AG09309 (cell line): ENCODE results near the gene HHLA2.

Experiments
- DNase-seq: peaks from one replicate; pipeline ENCODE4 v3.0.0-alpha.2; 2010; ENCODE audit warnings: low read depth
- H3K4me3 ChIP-seq: 2 replicates; pipeline ENCODE4 v1.5.1; 2011; ENCODE audit warnings: mild to moderate bottlenecking, low read depth, low read length, moderate library complexity; ENCODE audit not compliant: control insufficient read depth
- CTCF ChIP-seq: IDR thresholded peaks from 2 replicates; pipeline ENCODE4 v1.5.1; 2011; ENCODE audit warnings: mild to moderate bottlenecking, low read depth, low read length, inconsistent platforms; ENCODE audit not compliant: insufficient read depth, control insufficient read depth; ENCODE audit errors: missing control alignments

The HHLA2 gene

DNA sequence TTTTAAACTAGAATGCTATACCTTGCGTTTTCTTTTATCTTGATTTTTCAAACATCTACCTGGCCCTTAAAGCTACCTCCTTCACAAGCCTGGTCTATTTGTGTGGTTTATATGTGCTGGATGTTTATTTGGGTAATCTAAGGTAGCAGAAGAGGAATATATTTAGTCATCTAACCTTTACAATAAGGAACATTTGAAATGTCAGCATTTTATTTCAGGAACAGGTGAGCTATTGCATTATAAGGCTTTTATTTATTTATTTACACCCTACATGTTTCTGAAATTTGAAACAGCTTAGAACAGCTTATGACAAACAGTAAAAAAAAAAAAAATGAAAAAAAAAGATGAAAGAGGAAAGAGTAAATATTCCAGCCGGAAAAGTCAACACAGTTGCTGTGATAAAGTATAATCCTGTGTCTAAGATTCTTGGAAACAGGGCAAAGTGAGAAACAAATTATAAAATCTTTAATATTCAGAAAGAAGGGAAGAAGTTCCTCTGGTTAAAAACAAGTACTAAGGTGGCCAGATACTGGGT, 19.5 kb downstream of the HHLA2 start:
- DNase-seq, result no peak
- no peak for TF ChIP-seq CTCF
- no peak overlapping the region for H3K4me3 ChIP-seq

DNA sequence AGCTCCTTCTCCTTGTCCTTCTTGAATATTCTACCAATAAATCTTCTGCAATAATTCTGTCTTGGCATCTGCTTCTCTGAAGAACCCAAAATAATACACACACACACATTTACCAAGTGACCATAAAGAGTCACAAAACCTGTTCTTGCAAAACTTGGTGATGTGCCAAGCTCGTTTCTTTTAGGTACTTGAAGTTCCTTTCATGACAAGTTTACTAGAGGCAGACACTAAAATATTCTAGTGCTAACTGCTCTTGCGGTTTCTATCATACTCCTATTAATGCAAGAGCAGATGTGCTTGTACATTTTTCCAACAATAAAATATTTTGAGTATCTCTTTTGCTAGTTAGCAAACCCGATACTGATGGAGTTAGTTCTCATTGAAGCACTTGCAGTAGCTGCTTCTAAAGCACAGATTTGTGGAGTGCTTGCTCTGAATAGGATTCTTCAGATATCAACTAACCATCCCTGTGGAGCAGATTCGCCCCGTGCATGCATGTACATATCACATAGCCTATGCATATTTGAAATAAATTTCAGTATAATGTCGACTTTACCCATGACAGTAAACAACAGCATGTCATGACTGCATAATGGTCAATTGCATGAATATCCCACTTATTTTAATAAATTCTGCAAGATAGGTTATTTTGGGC, 23.2 kb downstream of the HHLA2 start:
- no peak for TF ChIP-seq CTCF
- DNase-seq, result peak; percentile 50
- no peak overlapping the region for H3K4me3 ChIP-seq

GRCh38 chr3:108320746-108321350, 24.5 kb downstream of the HHLA2 start:
- H3K4me3 ChIP-seq, result no peak overlapping the region
- DNase-seq, result no peak
- no peak for TF ChIP-seq CTCF

DNA sequence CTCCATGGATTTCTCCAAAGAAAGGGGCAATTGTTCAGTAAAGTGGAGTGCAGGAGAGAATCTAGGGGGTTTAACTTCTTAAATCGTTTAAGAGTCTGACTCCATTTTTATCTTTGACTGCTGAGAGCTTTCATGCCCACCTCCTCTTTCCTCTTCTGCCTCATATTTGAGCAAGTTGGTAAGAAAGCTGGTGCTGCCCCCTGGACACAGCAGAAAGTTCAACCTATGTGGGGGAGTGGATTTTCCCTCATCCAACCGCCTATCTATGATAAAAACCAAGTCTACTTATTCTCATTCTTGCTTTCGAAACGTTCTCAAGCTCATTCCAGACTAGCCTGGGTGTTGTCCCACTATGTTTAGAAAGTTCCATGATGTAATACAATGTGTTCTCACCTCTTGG, 26.0 kb downstream of the HHLA2 start:
- peak; percentile 14 for TF ChIP-seq CTCF
- no peak overlapping the region for H3K4me3 ChIP-seq
- DNase-seq, result no peak

- no peak for DNase-seq
- H3K4me3 ChIP-seq, result no peak overlapping the region
- TF ChIP-seq CTCF, result no peak
Observed at GRCh38 chr3:108324177-108324576, 27.8 kb downstream of the HHLA2 start.

DNA sequence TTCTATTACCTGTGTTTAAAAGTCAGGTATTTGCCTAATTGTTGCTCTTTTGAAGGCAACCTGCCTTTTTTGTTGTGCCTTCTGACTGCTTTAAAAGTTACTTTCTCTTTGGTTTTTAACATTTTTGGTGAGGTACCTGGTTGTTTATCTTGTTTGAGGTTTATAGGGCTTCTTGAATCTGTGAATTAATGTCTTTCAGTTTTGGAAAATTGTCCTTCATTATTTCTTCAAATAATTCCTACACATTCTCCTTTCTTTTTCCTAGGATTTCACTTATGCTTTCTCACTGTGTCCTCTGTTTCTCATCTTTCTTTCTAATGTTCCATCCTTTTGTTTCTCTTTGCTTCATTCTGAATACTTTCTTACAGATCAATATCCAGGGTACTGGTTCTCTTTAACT, 30.8 kb downstream of the HHLA2 start:
- TF ChIP-seq CTCF, result no peak
- DNase-seq, result no peak
- H3K4me3 ChIP-seq, result no peak overlapping the region
